Measurements from ENCODE around the gene WDR33.
"Not testable (repeated sequence)": the region's sequence is repeated elsewhere in the genome, so short reads cannot be mapped to it uniquely, and the experiment has no call there.

Gene WDR33

GRCh38 chr2:127829845-127830246 lies 18.9 kb upstream of the WDR33 start:
- H3K9ac ChIP-seq (ENCODE audit: low read length) = peak overlapping the region; percentile 37; the same call in 1 of the 2 replicates
- H3K4me3 ChIP-seq (ENCODE audit: low read length) = peak overlapping the region; percentile 58
- H3K27me3 ChIP-seq (ENCODE audit: low read depth, low read length) = peaks cover 12% of the 10 kb centered on the region
- H3K27ac ChIP-seq (ENCODE audit: low read length) = peak overlapping the region; percentile 59
- TF ChIP-seq EZH2phosphoT487 (IDR thresholded peaks at IDR 0.05; ENCODE audit: low read depth) (no peak), CTCF (IDR thresholded peaks at IDR 0.05; ENCODE audit: low read depth, low read length) (no peak)
- H4K20me1 ChIP-seq (ENCODE audit: insufficient read depth, low read length) = no peaks in the 10 kb centered on the region
- H2AFZ ChIP-seq (ENCODE audit: low read depth, low read length) = no peak overlapping the region
- H3K4me2 ChIP-seq (ENCODE audit: low read length) = peak overlapping the region; percentile 79
- no peaks in the 10 kb centered on the region for H3K79me2 ChIP-seq (ENCODE audit: low read length)
- H3K9me3 ChIP-seq (ENCODE audit: insufficient read depth, low read length) = peaks cover 21% of the 10 kb centered on the region
- H3K36me3 ChIP-seq (replicated peaks; ENCODE audit: low read depth, low read length) = peaks cover 4% of the 10 kb centered on the region
- H3K4me1 ChIP-seq (ENCODE audit: low read length) = peaks cover 23% of the 10 kb centered on the region

GRCh38 chr2:127826708-127827107 lies 15.7 kb upstream of the WDR33 start:
- H3K9me3 ChIP-seq (ENCODE audit: insufficient read depth, low read length) = peaks cover 21% of the 10 kb centered on the region
- peaks cover 21% of the 10 kb centered on the region for H3K4me1 ChIP-seq (ENCODE audit: low read length)
- not testable (repeated sequence) for H3K36me3 ChIP-seq (replicated peaks; ENCODE audit: low read depth, low read length); H3K79me2 ChIP-seq (ENCODE audit: low read length); H3K4me2 ChIP-seq (ENCODE audit: low read length); H4K20me1 ChIP-seq (ENCODE audit: insufficient read depth, low read length); H3K4me3 ChIP-seq (ENCODE audit: low read length); H3K9ac ChIP-seq (ENCODE audit: low read length); H2AFZ ChIP-seq (ENCODE audit: low read depth, low read length); H3K27ac ChIP-seq (ENCODE audit: low read length); H3K27me3 ChIP-seq (ENCODE audit: low read depth, low read length)

- peaks cover 21% of the 10 kb centered on the region for H3K4me1 ChIP-seq (ENCODE audit: low read length)
- peaks cover 25% of the 10 kb centered on the region for H3K9me3 ChIP-seq (ENCODE audit: insufficient read depth, low read length)
- no peak overlapping the region for H2AFZ ChIP-seq (ENCODE audit: low read depth, low read length)
- no peaks in the 10 kb centered on the region for H3K79me2 ChIP-seq (ENCODE audit: low read length)
- no peak overlapping the region for H3K27ac ChIP-seq (ENCODE audit: low read length)
- peaks cover 3% of the 10 kb centered on the region; the same call in 1 of the 2 replicates for H3K27me3 ChIP-seq (ENCODE audit: low read depth, low read length)
- no peak overlapping the region for H3K4me3 ChIP-seq (ENCODE audit: low read length)
- H3K4me2 ChIP-seq (ENCODE audit: low read length) = no peak overlapping the region
- no peak for TF ChIP-seq EZH2phosphoT487 (IDR thresholded peaks at IDR 0.05; ENCODE audit: low read depth)
- H3K36me3 ChIP-seq (replicated peaks; ENCODE audit: low read depth, low read length) = peaks cover 4% of the 10 kb centered on the region
- no peak overlapping the region for H3K9ac ChIP-seq (ENCODE audit: low read length)
- no peaks in the 10 kb centered on the region for H4K20me1 ChIP-seq (ENCODE audit: insufficient read depth, low read length)
These were observed 15.1 kb upstream of the WDR33 start for GRCh38 chr2:127826047-127826446.

- Histone ChIP-seq H3K9me3 (ENCODE audit: insufficient read depth, low read length) (peaks cover 23% of the 10 kb centered on the region), H4K20me1 (ENCODE audit: insufficient read depth, low read length) (no peaks in the 10 kb centered on the region), H2AFZ (ENCODE audit: low read depth, low read length) (no peak overlapping the region), H3K4me1 (ENCODE audit: low read length) (no peaks in the 10 kb centered on the region), H3K4me2 (ENCODE audit: low read length) (no peak overlapping the region), H3K36me3 (replicated peaks; ENCODE audit: low read depth, low read length) (peaks cover 4% of the 10 kb centered on the region), H3K4me3 (ENCODE audit: low read length) (no peak overlapping the region), H3K79me2 (ENCODE audit: low read length) (no peaks in the 10 kb centered on the region), H3K27me3 (ENCODE audit: low read depth, low read length) (peaks cover 11% of the 10 kb centered on the region; the same call in 1 of the 2 replicates), H3K9ac (ENCODE audit: low read length) (no peak overlapping the region), H3K27ac (ENCODE audit: low read length) (no peak overlapping the region)
- TF ChIP-seq CTCF (IDR thresholded peaks at IDR 0.05; ENCODE audit: low read depth, low read length) = no peak
- no peak for TF ChIP-seq EZH2phosphoT487 (IDR thresholded peaks at IDR 0.05; ENCODE audit: low read depth)
These were observed 9.2 kb upstream of the WDR33 start for GRCh38 chr2:127820080-127820668.

GRCh38 chr2:127818794-127819425 lies 7.9 kb upstream of the WDR33 start:
- Histone ChIP-seq H3K27ac (ENCODE audit: low read length) (no peak overlapping the region), H3K9ac (ENCODE audit: low read length) (no peak overlapping the region), H3K27me3 (ENCODE audit: low read depth, low read length) (peaks cover 11% of the 10 kb centered on the region; the same call in 1 of the 2 replicates), H3K79me2 (ENCODE audit: low read length) (no peaks in the 10 kb centered on the region), H3K9me3 (ENCODE audit: insufficient read depth, low read length) (peaks cover 23% of the 10 kb centered on the region), H3K4me3 (ENCODE audit: low read length) (no peak overlapping the region), H4K20me1 (ENCODE audit: insufficient read depth, low read length) (no peaks in the 10 kb centered on the region), H3K4me1 (ENCODE audit: low read length) (no peaks in the 10 kb centered on the region), H2AFZ (ENCODE audit: low read depth, low read length) (no peak overlapping the region), H3K4me2 (ENCODE audit: low read length) (no peak overlapping the region), H3K36me3 (replicated peaks; ENCODE audit: low read depth, low read length) (peaks cover 4% of the 10 kb centered on the region)
- TF ChIP-seq CTCF (IDR thresholded peaks at IDR 0.05; ENCODE audit: low read depth, low read length) (no peak), EZH2phosphoT487 (IDR thresholded peaks at IDR 0.05; ENCODE audit: low read depth) (no peak)

All from OCI-LY3 (cell line).